ENCODE measurements around the gene IL17REL. TPM values are rescaled to one million over a fixed set of nuclear protein-coding genes. Genes with fewer than 3 reads are reported as not detected.
"Not testable (repeated sequence)": the region's sequence is repeated elsewhere in the genome, so short reads cannot be mapped to it uniquely, and the experiment has no call there.

The IL17REL gene
- total RNA-seq, 2 experiments from 2014 or later = not detected

GRCh38 chr22:49986325-49986724, 26.2 kb downstream of the IL17REL start:
- Mint-ChIP-seq H3K27me3 (peaks cover 25% of the 10 kb centered on the region), H3K4me1 (peaks cover 2% of the 10 kb centered on the region), H3K4me3 (no peak overlapping the region)

GRCh38 chr22:49983148-49984042, 29.2 kb downstream of the IL17REL start:
- no peak overlapping the region for H3K4me3 Mint-ChIP-seq
- H3K27me3 Mint-ChIP-seq = peaks cover 22% of the 10 kb centered on the region
- H3K36me3 Mint-ChIP-seq = peaks cover 6% of the 10 kb centered on the region
- H3K27ac Mint-ChIP-seq = no peak overlapping the region
- peaks cover 4% of the 10 kb centered on the region for H3K4me1 Mint-ChIP-seq
- POLR2A ChIA-PET = interaction anchor here (1.2 to 1.3 kb wide), 2 partner anchors 13 to 47 kb away, joined by 4 to 7 read pairs; no protein-coding TSS in a partner anchor
- ATAC-seq (ENCODE audit: low read depth) = peak; percentile 26
- peaks cover 13% of the 10 kb centered on the region for H3K9me3 Mint-ChIP-seq
- DNase-seq = no peak

More at GRCh38 chr22:49986325-49986724, 26.2 kb downstream of the IL17REL start:
- Mint-ChIP-seq H3K9me3 (peaks cover 15% of the 10 kb centered on the region), H3K27ac (no peak overlapping the region), H3K36me3 (peaks cover 4% of the 10 kb centered on the region)
- no peak for ATAC-seq (ENCODE audit: low read depth)
- POLR2A ChIA-PET = no interaction called here
- no peak for DNase-seq

- DNase-seq; H3K4me3 Mint-ChIP-seq; ATAC-seq (ENCODE audit: low read depth); H3K36me3 Mint-ChIP-seq; H3K4me1 Mint-ChIP-seq; POLR2A ChIA-PET; H3K27ac Mint-ChIP-seq: not testable (repeated sequence)
- Mint-ChIP-seq H3K27me3 (peaks cover 22% of the 10 kb centered on the region), H3K9me3 (peaks cover 12% of the 10 kb centered on the region)
These were observed 30.8 kb downstream of the IL17REL start for GRCh38 chr22:49981799-49982198.

GRCh38 chr22:49979587-49980264, 32.8 kb downstream of the IL17REL start:
- ATAC-seq (ENCODE audit: low read depth) (no peak), DNase-seq (no peak)
- Mint-ChIP-seq H3K27me3 (peaks cover 9% of the 10 kb centered on the region), H3K36me3 (peaks cover 5% of the 10 kb centered on the region), H3K9me3 (peaks cover 7% of the 10 kb centered on the region), H3K4me1 (peaks cover 16% of the 10 kb centered on the region), H3K4me3 (no peak overlapping the region), H3K27ac (no peak overlapping the region)
- POLR2A ChIA-PET = no interaction called here

- POLR2A ChIA-PET = no interaction called here
- peaks cover 6% of the 10 kb centered on the region for H3K9me3 Mint-ChIP-seq
- peaks cover 3% of the 10 kb centered on the region for H3K36me3 Mint-ChIP-seq
- no peak overlapping the region for H3K4me3 Mint-ChIP-seq
- DNase-seq = no peak
- H3K4me1 Mint-ChIP-seq = peaks cover 14% of the 10 kb centered on the region
- H3K27ac Mint-ChIP-seq = no peak overlapping the region
- H3K27me3 Mint-ChIP-seq = peaks cover 1% of the 10 kb centered on the region
- no peak for ATAC-seq (ENCODE audit: low read depth)
These were observed 35.0 kb downstream of the IL17REL start for GRCh38 chr22:49977578-49977977.

GRCh38 chr22:49976439-49977175, 36.0 kb downstream of the IL17REL start:
- H3K4me1 Mint-ChIP-seq = peaks cover 14% of the 10 kb centered on the region
- peak; percentile 29 for ATAC-seq (ENCODE audit: low read depth)
- POLR2A ChIA-PET = interaction anchor here (0.6 to 1.2 kb wide), 2 partner anchors 17 to 42 kb away, joined by 3 read pairs; partner anchors contain the start of gene PIM3
- H3K4me3 Mint-ChIP-seq = no peak overlapping the region
- DNase-seq = no peak
- H3K27me3 Mint-ChIP-seq = peaks cover 1% of the 10 kb centered on the region
- H3K9me3 Mint-ChIP-seq = peaks cover 6% of the 10 kb centered on the region
- H3K36me3 Mint-ChIP-seq = peaks cover 3% of the 10 kb centered on the region
- peak overlapping the region; percentile 31 for H3K27ac Mint-ChIP-seq

- DNase-seq (peak; percentile 57), ATAC-seq (ENCODE audit: low read depth) (peak; percentile 30)
- peak overlapping the region; percentile 77 for H3K27ac Mint-ChIP-seq
- POLR2A ChIA-PET = interaction anchor here (1.2 kb wide), 1 partner anchor 41 kb away, joined by 3 read pairs; no protein-coding TSS in a partner anchor
- peak overlapping the region; percentile 20 for H3K4me3 Mint-ChIP-seq
- H3K27me3 Mint-ChIP-seq = no peaks in the 10 kb centered on the region
- peaks cover 6% of the 10 kb centered on the region for H3K9me3 Mint-ChIP-seq
- peaks cover 14% of the 10 kb centered on the region for H3K4me1 Mint-ChIP-seq
- peaks cover 2% of the 10 kb centered on the region for H3K36me3 Mint-ChIP-seq
These were observed 36.8 kb downstream of the IL17REL start for GRCh38 chr22:49975543-49976389.

GRCh38 chr22:49973018-49973961, 39.3 kb downstream of the IL17REL start:
- ATAC-seq (ENCODE audit: low read depth) = no peak
- H3K4me3 Mint-ChIP-seq = no peak overlapping the region
- H3K9me3 Mint-ChIP-seq = no peaks in the 10 kb centered on the region

GRCh38 chr22:49972163-49973017, 40.2 kb downstream of the IL17REL start:
- H3K27ac Mint-ChIP-seq = no peak overlapping the region
- H3K4me3 Mint-ChIP-seq = no peak overlapping the region
- H3K4me1 Mint-ChIP-seq = peaks cover 19% of the 10 kb centered on the region
- no peaks in the 10 kb centered on the region for H3K36me3 Mint-ChIP-seq
- ATAC-seq (ENCODE audit: low read depth) = no peak
- peak; percentile 42 for DNase-seq
- H3K27me3 Mint-ChIP-seq = no peaks in the 10 kb centered on the region
- H3K9me3 Mint-ChIP-seq = no peaks in the 10 kb centered on the region
- POLR2A ChIA-PET = interaction anchor here (0.6 to 2.3 kb wide), 5 partner anchors 11 to 113 kb away, joined by 3 to 30 read pairs (median 3); partner anchors contain the start of genes MLC1 and PIM3

More at GRCh38 chr22:49973018-49973961, 39.3 kb downstream of the IL17REL start:
- no peaks in the 10 kb centered on the region for H3K36me3 Mint-ChIP-seq
- H3K27ac Mint-ChIP-seq = no peak overlapping the region
- H3K4me1 Mint-ChIP-seq = peaks cover 17% of the 10 kb centered on the region
- POLR2A ChIA-PET = no interaction called here
- DNase-seq = no peak
- H3K27me3 Mint-ChIP-seq = no peaks in the 10 kb centered on the region

GRCh38 chr22:49971232-49972162, 41.1 kb downstream of the IL17REL start:
- POLR2A ChIA-PET = interaction anchor here (0.6 to 2.3 kb wide), 6 partner anchors 11 to 114 kb away, joined by 3 to 30 read pairs (median 5); partner anchors contain the start of genes MLC1 and PIM3
- DNase-seq = peak; percentile 66

More at GRCh38 chr22:49971232-49972162, 41.1 kb downstream of the IL17REL start:
- Mint-ChIP-seq H3K27me3 (no peaks in the 10 kb centered on the region), H3K9me3 (no peaks in the 10 kb centered on the region), H3K36me3 (no peaks in the 10 kb centered on the region), H3K4me3 (peak overlapping the region; percentile 85), H3K27ac (peak overlapping the region; percentile 90), H3K4me1 (peaks cover 16% of the 10 kb centered on the region)
- peak; percentile 70 for ATAC-seq (ENCODE audit: low read depth)

All from activated naive CD8-positive, alpha-beta T cell treated with anti-CD3 and anti-CD28 coated beads, Interleukin-2, amount 10 ng/mL, durations not matched to agents 7 days and 5 days (primary cell).